SK-N-MC (cell line): ENCODE results near the gene OOSP4B.
"Not testable (repeated sequence)": the region's sequence is repeated elsewhere in the genome, so short reads cannot be mapped to it uniquely, and the experiment has no call there.

Experiments used
- DNase-seq: peaks from one replicate; pipeline ENCODE4 v3.0.0-alpha.2; 2011; ENCODE audit warnings: low read depth, low spot score
- H3K27ac ChIP-seq: fragments of 200-600 bp; sonication (generic); 2 replicates; pipeline ENCODE4 v1.5.1; 2016; ENCODE audit warnings: mixed run types
- H3K36me3 ChIP-seq: fragments of 200-600 bp; sonication (generic); 2 replicates; pipeline ENCODE4 v1.6.1; 2017; ENCODE audit warnings: antibody characterized with exemption, low read length, mixed read lengths; ENCODE audit not compliant: insufficient read depth
- H3K4me3 ChIP-seq: fragments of 200-600 bp; sonication (generic); 2 replicates; pipeline ENCODE4 v1.5.1; 2016
- H3K9ac ChIP-seq: fragments of 200-600 bp; sonication (generic); 2 replicates; pipeline ENCODE4 v1.8.0; 2017; ENCODE audit warnings: mixed run types, mixed read lengths; ENCODE audit not compliant: insufficient read length
- H3K9me3 ChIP-seq: fragments of 200-600 bp; sonication (generic); 2 replicates; pipeline ENCODE4 v1.6.1; 2017; ENCODE audit warnings: low read depth, mild to moderate bottlenecking, antibody characterized with exemption, low read length, moderate library complexity, mixed read lengths
- EZH2 ChIP-seq: fragments of 200-600 bp; sonication (generic); IDR thresholded peaks from one replicate; pipeline ENCODE4 v1.6.1; 2017; ENCODE audit warnings: antibody characterized with exemption
- FOXP2 ChIP-seq: optimal IDR thresholded peaks from 2 replicates; pipeline ENCODE3; 2011; ENCODE audit warnings: mild to moderate bottlenecking, moderate library complexity; ENCODE audit not compliant: insufficient read depth; ENCODE audit errors: extremely low read length, control extremely low read depth
- POLR2AphosphoS5 ChIP-seq: IDR thresholded peaks from 2 replicates; pipeline ENCODE4 v1.6.1; 2012; ENCODE audit warnings: mild to moderate bottlenecking, low read depth, low read length, borderline replicate concordance

OOSP4B gene

DNA sequence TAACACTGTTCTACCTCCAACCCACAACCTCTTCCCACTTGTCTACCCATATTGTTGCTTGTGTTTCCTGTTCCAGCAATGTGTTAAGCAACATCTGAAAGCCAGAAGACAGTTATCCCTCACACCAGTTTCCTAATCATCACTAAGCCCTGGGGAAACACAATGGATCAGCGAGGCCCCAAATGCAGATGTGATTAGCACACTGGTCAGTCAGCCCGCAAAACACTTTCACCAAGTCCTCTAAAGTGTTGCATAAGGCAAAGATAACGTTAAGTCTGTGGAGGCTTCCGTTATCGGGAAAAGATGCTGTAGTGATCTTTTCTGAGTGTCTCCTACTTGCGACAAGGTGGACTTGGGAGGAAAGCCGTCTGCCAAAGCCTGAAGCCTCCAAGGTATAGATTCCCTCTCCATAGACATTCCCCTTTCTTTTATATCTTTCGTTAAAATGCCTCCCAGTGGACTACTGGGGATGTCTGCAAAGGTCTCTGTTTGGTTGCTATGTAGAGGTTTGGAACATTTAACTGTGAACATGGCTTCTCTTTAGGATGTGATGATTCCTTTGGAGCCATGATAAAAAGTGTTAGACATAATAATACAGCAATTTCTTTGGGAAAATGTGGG lies 39.5 kb downstream of the OOSP4B start, which contains the start of gene MS4A3:
Gene MS4A3 (plus strand): TSS at position 317 of the 621 bp plus-strand sequence. CDS start 4,496 bp downstream, outside the sequence.
- Histone ChIP-seq H3K9me3 (no peaks in the 10 kb centered on the region), H3K4me3 (no peak within 1 kb of the TSS), H3K27ac (no peak within 1 kb of the TSS), H3K9ac (no peak within 1 kb of the TSS), H3K36me3 (no peaks in the 10 kb centered on the region)
- TF ChIP-seq EZH2 (no peak), FOXP2 (no peak), POLR2AphosphoS5 (no peak)
- no peak for DNase-seq

- DNase-seq, result no peak
- Histone ChIP-seq H3K36me3 (no peaks in the 10 kb centered on the region), H3K9me3 (no peaks in the 10 kb centered on the region), H3K9ac (no peak overlapping the region), H3K27ac (no peak overlapping the region), H3K4me3 (no peak overlapping the region)
- TF ChIP-seq POLR2AphosphoS5 (no peak), FOXP2 (no peak), EZH2 (no peak)
Measured at GRCh38 chr11:60059052-60059451, 42.1 kb downstream of the OOSP4B start.

DNA sequence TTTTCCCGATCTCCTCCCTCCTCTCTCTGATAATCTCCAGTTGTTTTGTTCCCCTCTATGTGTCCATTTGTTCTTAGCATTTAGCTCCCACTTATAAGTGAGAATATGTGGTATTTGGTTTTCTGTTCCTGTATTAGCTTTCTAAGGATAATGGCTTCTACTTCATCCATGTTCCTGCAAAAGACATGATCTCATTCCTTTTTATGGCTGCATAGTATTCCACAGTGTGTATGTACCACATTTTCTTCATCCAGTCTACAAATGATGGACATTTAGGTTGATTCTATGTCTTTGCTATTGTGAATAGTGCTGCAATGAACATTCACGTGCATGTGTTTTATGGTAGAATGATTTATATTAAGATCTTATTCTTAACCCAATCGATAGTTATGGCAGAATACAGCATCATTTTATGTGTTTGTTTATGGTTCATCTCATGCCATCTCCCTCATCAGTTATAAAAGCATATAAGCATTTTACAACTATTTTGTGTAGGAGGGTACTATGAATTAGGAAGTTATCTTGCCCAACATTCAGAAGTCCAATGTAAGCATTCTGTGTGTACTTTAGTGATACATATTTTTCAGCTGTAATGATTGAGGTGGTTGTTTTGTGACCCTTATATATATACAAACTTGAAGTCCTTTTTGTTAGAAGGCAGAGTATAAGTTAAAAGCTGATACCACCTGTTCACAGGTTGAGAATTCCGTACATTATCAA lies 42.7 kb downstream of the OOSP4B start:
- Histone ChIP-seq H3K36me3 (no peaks in the 10 kb centered on the region), H3K9me3 (no peaks in the 10 kb centered on the region), H3K27ac (no peak overlapping the region), H3K4me3 (no peak overlapping the region), H3K9ac (no peak overlapping the region)
- DNase-seq, result no peak
- TF ChIP-seq POLR2AphosphoS5, result no peak
- no peak for TF ChIP-seq EZH2
- no peak for TF ChIP-seq FOXP2

DNA sequence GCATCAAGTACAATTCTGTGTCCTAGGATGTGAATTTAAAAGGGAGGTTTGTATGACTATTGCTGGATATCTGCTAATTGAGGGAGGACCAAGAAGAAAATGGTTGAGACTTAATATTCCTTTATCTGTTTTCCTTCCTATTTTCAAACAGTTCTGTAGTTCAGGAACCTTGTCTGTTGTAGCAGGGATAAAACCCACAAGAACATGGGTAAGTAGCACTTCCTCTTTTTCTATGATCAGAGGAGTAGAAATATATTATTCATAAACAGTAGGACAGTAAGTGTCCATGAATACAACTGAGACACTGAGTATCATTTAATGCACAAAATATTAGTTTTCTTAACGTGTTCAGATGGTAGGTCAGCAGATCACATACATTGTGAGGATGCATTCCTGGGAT lies 47.1 kb downstream of the OOSP4B start:
- TF ChIP-seq POLR2AphosphoS5, result no peak
- no peak for TF ChIP-seq EZH2
- no peak for TF ChIP-seq FOXP2
- no peak for DNase-seq
- Histone ChIP-seq H3K36me3 (no peaks in the 10 kb centered on the region), H3K9me3 (no peaks in the 10 kb centered on the region), H3K27ac (no peak overlapping the region), H3K4me3 (no peak overlapping the region), H3K9ac (no peak overlapping the region)

DNA sequence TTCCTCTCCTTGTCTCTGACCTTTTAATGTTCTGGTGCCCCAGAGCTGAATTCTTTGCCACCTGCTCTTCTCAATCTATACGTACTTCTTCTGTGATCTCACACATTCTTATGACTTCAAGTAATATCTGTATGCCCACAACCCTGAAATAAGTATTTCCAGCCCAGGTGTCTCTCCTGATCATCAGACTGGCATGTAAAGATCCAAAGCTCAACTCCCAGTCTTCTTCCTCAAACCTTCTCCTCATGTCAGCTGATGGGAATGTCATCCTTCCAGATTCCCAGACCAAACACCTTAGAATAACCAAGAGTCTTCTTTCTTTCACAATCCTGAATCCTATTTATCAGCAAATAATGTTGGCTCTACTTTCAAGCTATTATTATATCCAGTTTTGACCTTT lies 48.8 kb downstream of the OOSP4B start:
- DNase-seq, result no peak
- TF ChIP-seq POLR2AphosphoS5, result no peak
- Histone ChIP-seq H3K9ac (no peak overlapping the region), H3K4me3 (no peak overlapping the region), H3K27ac (no peak overlapping the region), H3K9me3 (no peaks in the 10 kb centered on the region), H3K36me3 (no peaks in the 10 kb centered on the region)

DNA sequence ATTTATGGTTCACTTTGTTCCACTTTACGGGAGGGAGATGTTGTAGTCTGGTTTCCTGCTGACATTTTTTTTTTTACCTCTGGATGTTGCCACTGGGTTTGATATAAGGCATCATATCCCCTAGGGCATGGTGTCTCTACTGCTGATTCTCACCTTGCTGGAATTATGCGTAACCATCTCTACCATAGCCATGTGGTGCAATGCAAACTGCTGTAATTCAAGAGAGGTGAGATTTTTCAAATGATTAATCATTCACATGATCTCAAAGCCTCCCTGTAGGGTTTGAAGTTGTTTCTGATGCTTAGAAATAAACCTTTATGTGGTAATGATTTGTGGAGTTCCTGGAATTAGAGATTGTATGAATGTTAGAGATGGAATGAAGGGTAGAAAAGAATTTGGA lies 52.5 kb downstream of the OOSP4B start:
- Histone ChIP-seq H3K36me3 (no peaks in the 10 kb centered on the region), H3K9me3 (no peaks in the 10 kb centered on the region), H3K27ac (no peak overlapping the region), H3K9ac (no peak overlapping the region), H3K4me3 (no peak overlapping the region)
- DNase-seq, result no peak
- TF ChIP-seq POLR2AphosphoS5, result no peak
- no peak for TF ChIP-seq FOXP2
- no peak for TF ChIP-seq EZH2

DNA sequence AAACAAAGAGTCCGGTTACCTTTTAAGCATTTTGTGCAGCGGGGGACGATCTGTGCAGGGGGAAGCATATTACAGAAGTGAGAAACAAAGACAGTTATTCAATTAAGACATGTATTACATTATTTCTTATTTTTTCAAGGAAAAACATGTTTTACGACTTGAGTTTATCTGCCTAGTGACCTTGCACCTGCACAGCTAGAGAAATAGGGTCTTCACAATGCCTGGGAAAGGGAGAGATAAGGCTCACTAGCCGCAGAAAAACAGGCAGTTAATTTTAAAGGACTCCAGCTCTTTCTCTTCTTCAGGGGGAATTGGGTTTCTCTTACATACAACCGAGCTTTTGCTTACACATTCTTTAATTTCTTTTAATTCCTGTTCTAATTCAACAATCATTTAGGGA lies 54.7 kb downstream of the OOSP4B start:
- not testable (repeated sequence) for H3K4me3 ChIP-seq, H3K36me3 ChIP-seq, H3K9me3 ChIP-seq, H3K9ac ChIP-seq, DNase-seq, H3K27ac ChIP-seq

- Histone ChIP-seq H3K9ac (no peak overlapping the region), H3K36me3 (no peaks in the 10 kb centered on the region), H3K27ac (no peak overlapping the region), H3K9me3 (no peaks in the 10 kb centered on the region), H3K4me3 (no peak overlapping the region)
- TF ChIP-seq FOXP2, result no peak
- TF ChIP-seq POLR2AphosphoS5, result no peak
- no peak for TF ChIP-seq EZH2
- no peak for DNase-seq
Measured at GRCh38 chr11:60077216-60077817, 60.3 kb downstream of the OOSP4B start.
